IPS-20b (cell line): ENCODE measurements around the gene OTOP3.

Experiments used
- H3K27ac ChIP-seq: one replicate; pipeline ENCODE4 v1.5.1; 2013; ENCODE audit warnings: low read length
- H3K27me3 ChIP-seq: 2 replicates; pipeline ENCODE4 v1.6.1; 2013; ENCODE audit warnings: mild to moderate bottlenecking, low read length, inconsistent platforms; ENCODE audit not compliant: insufficient read depth
- H3K36me3 ChIP-seq: 2 replicates; pipeline ENCODE4 v1.6.1; 2013; ENCODE audit warnings: low read depth, mild to moderate bottlenecking, inconsistent platforms, low read length, moderate library complexity; ENCODE audit not compliant: insufficient read depth
- H3K4me1 ChIP-seq: 2 replicates; pipeline ENCODE4 v1.6.1; 2013; ENCODE audit warnings: mild to moderate bottlenecking, control low read depth, inconsistent platforms, low read length, moderate library complexity; ENCODE audit not compliant: insufficient read depth
- H3K4me3 ChIP-seq: 2 replicates; pipeline ENCODE4 v1.5.1; 2013; ENCODE audit warnings: mild to moderate bottlenecking, low read length, inconsistent platforms
- H3K9ac ChIP-seq: 2 replicates; pipeline ENCODE4 v1.6.1; 2013; ENCODE audit warnings: low read depth, mild to moderate bottlenecking, inconsistent platforms, low read length, moderate library complexity
- H3K9me3 ChIP-seq: 2 replicates; pipeline ENCODE4 v1.6.1; 2013; ENCODE audit warnings: mild to moderate bottlenecking, low read depth, low read length, inconsistent platforms; ENCODE audit not compliant: insufficient read depth

Gene OTOP3

GRCh38 chr17:74928786-74929185 is 6.9 kb upstream of the OTOP3 start:
- H3K4me3 ChIP-seq: no peak overlapping the region

GRCh38 chr17:74930535-74931036 is 5.1 kb upstream of the OTOP3 start:
- H3K27ac ChIP-seq: no peak overlapping the region
- H3K4me1 ChIP-seq: no peaks in the 10 kb centered on the region
- peaks cover 92% of the 10 kb centered on the region for H3K27me3 ChIP-seq
- no peaks in the 10 kb centered on the region for H3K9me3 ChIP-seq
- no peak overlapping the region for H3K4me3 ChIP-seq
- no peaks in the 10 kb centered on the region for H3K36me3 ChIP-seq
- no peak overlapping the region for H3K9ac ChIP-seq

More at GRCh38 chr17:74928786-74929185, 6.9 kb upstream of the OTOP3 start:
- H3K27me3 ChIP-seq: peaks cover 92% of the 10 kb centered on the region
- no peaks in the 10 kb centered on the region for H3K36me3 ChIP-seq
- H3K9ac ChIP-seq: no peak overlapping the region
- H3K27ac ChIP-seq: no peak overlapping the region
- no peaks in the 10 kb centered on the region for H3K4me1 ChIP-seq
- H3K9me3 ChIP-seq: no peaks in the 10 kb centered on the region; the same call in 1 of the 2 replicates

- H3K9ac ChIP-seq: no peak overlapping the region
Observed at GRCh38 chr17:74935048-74935447, 650 bp upstream of the OTOP3 start.

GRCh38 chr17:74936470-74936799 is 737 bp downstream of the OTOP3 start:
- peaks cover 96% of the 10 kb centered on the region for H3K27me3 ChIP-seq
- no peaks in the 10 kb centered on the region for H3K36me3 ChIP-seq
- H3K9ac ChIP-seq: no peak overlapping the region
- no peaks in the 10 kb centered on the region for H3K9me3 ChIP-seq
- no peak overlapping the region for H3K27ac ChIP-seq
- H3K4me3 ChIP-seq: no peak overlapping the region
- H3K4me1 ChIP-seq: no peaks in the 10 kb centered on the region

More at GRCh38 chr17:74935048-74935447, 650 bp upstream of the OTOP3 start:
- Histone ChIP-seq H3K4me1 (no peaks in the 10 kb centered on the region), H3K27me3 (peaks cover 95% of the 10 kb centered on the region), H3K36me3 (no peaks in the 10 kb centered on the region), H3K9me3 (no peaks in the 10 kb centered on the region), H3K27ac (no peak overlapping the region), H3K4me3 (peak overlapping the region; percentile 55; the same call in 1 of the 2 replicates)

GRCh38 chr17:74937064-74938051 is 1.7 kb downstream of the OTOP3 start:
- Histone ChIP-seq H3K9me3 (no peaks in the 10 kb centered on the region), H3K4me1 (no peaks in the 10 kb centered on the region), H3K9ac (no peak overlapping the region), H3K27me3 (peaks cover 92% of the 10 kb centered on the region), H3K27ac (no peak overlapping the region), H3K36me3 (no peaks in the 10 kb centered on the region), H3K4me3 (no peak overlapping the region)

- Histone ChIP-seq H3K4me1 (no peaks in the 10 kb centered on the region), H3K4me3 (no peak overlapping the region), H3K27me3 (peaks cover 82% of the 10 kb centered on the region), H3K27ac (no peak overlapping the region), H3K36me3 (no peaks in the 10 kb centered on the region), H3K9me3 (no peaks in the 10 kb centered on the region), H3K9ac (no peak overlapping the region)
Observed at GRCh38 chr17:74938194-74938950, 2.7 kb downstream of the OTOP3 start.

GRCh38 chr17:74939534-74939933 is 3.8 kb downstream of the OTOP3 start:
- peaks cover 70% of the 10 kb centered on the region for H3K27me3 ChIP-seq
- H3K9me3 ChIP-seq: no peaks in the 10 kb centered on the region
- H3K9ac ChIP-seq: no peak overlapping the region
- no peak overlapping the region for H3K27ac ChIP-seq
- H3K36me3 ChIP-seq: no peaks in the 10 kb centered on the region
- no peaks in the 10 kb centered on the region; the same call in 1 of the 2 replicates for H3K4me1 ChIP-seq
- H3K4me3 ChIP-seq: no peak overlapping the region

- H3K36me3 ChIP-seq: no peaks in the 10 kb centered on the region
- H3K4me3 ChIP-seq: no peak overlapping the region
- no peak overlapping the region for H3K9ac ChIP-seq
- H3K4me1 ChIP-seq: no peaks in the 10 kb centered on the region; the same call in 1 of the 2 replicates
- H3K27me3 ChIP-seq: peaks cover 53% of the 10 kb centered on the region
- H3K27ac ChIP-seq: no peak overlapping the region
- no peaks in the 10 kb centered on the region for H3K9me3 ChIP-seq
Observed at GRCh38 chr17:74941128-74941725, 5.5 kb downstream of the OTOP3 start.

- no peaks in the 10 kb centered on the region for H3K9me3 ChIP-seq
- H3K9ac ChIP-seq: no peak overlapping the region
- no peaks in the 10 kb centered on the region for H3K36me3 ChIP-seq
- no peak overlapping the region for H3K4me3 ChIP-seq
- peaks cover 29% of the 10 kb centered on the region for H3K27me3 ChIP-seq
- H3K4me1 ChIP-seq: no peaks in the 10 kb centered on the region; the same call in 1 of the 2 replicates
- no peak overlapping the region for H3K27ac ChIP-seq
Observed at GRCh38 chr17:74943808-74944522, 8.3 kb downstream of the OTOP3 start.

- no peak overlapping the region for H3K27ac ChIP-seq
- no peaks in the 10 kb centered on the region; the same call in 1 of the 2 replicates for H3K4me1 ChIP-seq
- H3K27me3 ChIP-seq: peaks cover 17% of the 10 kb centered on the region
- H3K9ac ChIP-seq: no peak overlapping the region
- H3K4me3 ChIP-seq: no peak overlapping the region
- H3K36me3 ChIP-seq: no peaks in the 10 kb centered on the region
- H3K9me3 ChIP-seq: no peaks in the 10 kb centered on the region
Observed at GRCh38 chr17:74945543-74945942, 9.8 kb downstream of the OTOP3 start.

- H3K4me3 ChIP-seq: no peak overlapping the region
- no peaks in the 10 kb centered on the region; the same call in 1 of the 2 replicates for H3K4me1 ChIP-seq
- no peak overlapping the region for H3K9ac ChIP-seq
- H3K36me3 ChIP-seq: no peaks in the 10 kb centered on the region
- peaks cover 8% of the 10 kb centered on the region; the same call in 1 of the 2 replicates for H3K27me3 ChIP-seq
- no peaks in the 10 kb centered on the region for H3K9me3 ChIP-seq
- H3K27ac ChIP-seq: no peak overlapping the region
Observed at GRCh38 chr17:74946641-74947040, 10.9 kb downstream of the OTOP3 start.
